ENCODE measurements around the gene MYH2. TPM values are rescaled to one million over a fixed set of nuclear protein-coding genes. Genes with fewer than 3 reads are reported as not detected.

The MYH2 gene
- total and polyA plus RNA-seq, 8 donors: 0.05 to 0.17 TPM; not detected in 6

DNA sequence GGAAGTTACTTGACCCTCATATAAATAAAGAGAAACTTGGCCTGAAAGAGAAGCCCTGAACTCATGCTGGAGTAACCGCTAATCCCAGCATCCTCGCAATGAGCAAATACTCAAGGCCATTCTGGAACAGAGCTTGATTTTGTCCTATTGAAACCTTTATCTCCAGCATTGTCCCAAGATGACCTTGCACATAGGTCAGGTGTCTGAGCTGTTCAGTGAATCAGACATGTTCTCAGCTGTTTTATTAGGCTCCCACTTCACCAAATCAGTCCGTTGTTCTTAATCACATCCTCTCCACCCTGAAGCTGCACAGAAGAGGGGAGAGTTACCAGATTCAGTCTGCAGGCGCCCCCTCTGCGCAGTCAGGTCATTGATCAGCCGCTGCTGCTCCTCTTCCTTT lies 22.0 kb downstream of the MYH2 start:
- TF ChIP-seq, protein P1, sequence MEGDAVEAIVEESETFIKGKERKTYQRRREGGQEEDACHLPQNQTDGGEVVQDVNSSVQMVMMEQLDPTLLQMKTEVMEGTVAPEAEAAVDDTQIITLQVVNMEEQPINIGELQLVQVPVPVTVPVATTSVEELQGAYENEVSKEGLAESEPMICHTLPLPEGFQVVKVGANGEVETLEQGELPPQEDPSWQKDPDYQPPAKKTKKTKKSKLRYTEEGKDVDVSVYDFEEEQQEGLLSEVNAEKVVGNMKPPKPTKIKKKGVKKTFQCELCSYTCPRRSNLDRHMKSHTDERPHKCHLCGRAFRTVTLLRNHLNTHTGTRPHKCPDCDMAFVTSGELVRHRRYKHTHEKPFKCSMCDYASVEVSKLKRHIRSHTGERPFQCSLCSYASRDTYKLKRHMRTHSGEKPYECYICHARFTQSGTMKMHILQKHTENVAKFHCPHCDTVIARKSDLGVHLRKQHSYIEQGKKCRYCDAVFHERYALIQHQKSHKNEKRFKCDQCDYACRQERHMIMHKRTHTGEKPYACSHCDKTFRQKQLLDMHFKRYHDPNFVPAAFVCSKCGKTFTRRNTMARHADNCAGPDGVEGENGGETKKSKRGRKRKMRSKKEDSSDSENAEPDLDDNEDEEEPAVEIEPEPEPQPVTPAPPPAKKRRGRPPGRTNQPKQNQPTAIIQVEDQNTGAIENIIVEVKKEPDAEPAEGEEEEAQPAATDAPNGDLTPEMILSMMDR (IDR thresholded peaks at IDR 0.05): no peak
- intact Hi-C loops (cut with DNase I): no loop called here
- H3K4me1 ChIP-seq: no peaks in the 10 kb centered on the region
- DNase-seq (no peak), ATAC-seq (no peak)
- H3K27ac ChIP-seq: no peak overlapping the region
- no peaks in the 10 kb centered on the region for H3K36me3 ChIP-seq
- no peak overlapping the region for H3K4me3 ChIP-seq
- no peaks in the 10 kb centered on the region for H3K27me3 ChIP-seq
- H3K9me3 ChIP-seq: no peaks in the 10 kb centered on the region

DNA sequence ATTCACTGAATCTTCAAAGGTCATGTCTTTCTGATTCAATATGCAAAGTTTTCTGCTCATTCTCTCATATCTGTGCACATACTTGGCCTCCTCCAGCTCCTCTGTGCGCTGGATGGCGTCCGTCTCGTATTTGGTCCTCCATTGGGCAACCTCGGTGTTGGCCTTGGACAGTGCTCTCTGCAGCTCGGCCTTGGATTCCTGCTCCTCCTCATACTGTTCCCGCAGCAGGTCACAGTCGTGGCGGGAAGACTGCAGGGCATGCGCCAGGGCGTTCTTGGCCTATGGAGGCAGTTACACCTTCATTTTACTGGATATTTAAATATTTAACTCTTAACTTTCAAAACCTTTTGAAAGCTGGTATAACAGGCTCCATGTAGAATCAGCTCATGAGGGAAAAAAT lies 22.9 kb downstream of the MYH2 start:
- no peak overlapping the region for H3K4me3 ChIP-seq
- H3K27me3 ChIP-seq: no peaks in the 10 kb centered on the region
- no peak for DNase-seq
- H3K4me1 ChIP-seq: no peaks in the 10 kb centered on the region
- H3K9me3 ChIP-seq: no peaks in the 10 kb centered on the region
- ATAC-seq: no peak
- no peaks in the 10 kb centered on the region for H3K36me3 ChIP-seq
- intact Hi-C loops (cut with DNase I): no loop called here
- TF ChIP-seq, protein P1 (IDR thresholded peaks at IDR 0.05): no peak
- no peak overlapping the region for H3K27ac ChIP-seq

DNA sequence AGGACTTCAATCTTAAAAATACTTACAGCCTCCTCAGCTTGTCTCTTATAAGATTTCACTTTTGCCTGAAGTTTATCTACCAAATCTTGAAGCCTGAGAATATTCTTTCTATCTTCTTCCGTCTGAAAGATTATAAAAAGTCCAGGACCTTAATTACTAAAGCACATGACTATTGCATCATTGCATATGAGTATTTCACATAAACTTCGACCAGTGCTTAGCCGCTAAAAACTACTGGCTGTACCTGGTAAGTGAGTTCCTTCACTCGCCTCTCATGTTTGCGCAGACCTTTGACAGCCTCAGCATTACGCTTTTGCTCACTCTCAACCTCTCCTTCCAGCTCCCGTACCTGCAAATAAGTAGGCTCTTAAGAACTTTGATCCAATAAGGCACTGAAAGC lies 26.4 kb downstream of the MYH2 start:
- Histone ChIP-seq H3K27me3 (no peaks in the 10 kb centered on the region), H3K9me3 (no peaks in the 10 kb centered on the region), H3K27ac (no peak overlapping the region), H3K4me1 (no peaks in the 10 kb centered on the region), H3K36me3 (no peaks in the 10 kb centered on the region), H3K4me3 (no peak overlapping the region)
- no peak for ATAC-seq
- intact Hi-C loops (cut with DNase I): no loop called here
- DNase-seq: no peak
- TF ChIP-seq, protein P1 (IDR thresholded peaks at IDR 0.05): no peak

DNA sequence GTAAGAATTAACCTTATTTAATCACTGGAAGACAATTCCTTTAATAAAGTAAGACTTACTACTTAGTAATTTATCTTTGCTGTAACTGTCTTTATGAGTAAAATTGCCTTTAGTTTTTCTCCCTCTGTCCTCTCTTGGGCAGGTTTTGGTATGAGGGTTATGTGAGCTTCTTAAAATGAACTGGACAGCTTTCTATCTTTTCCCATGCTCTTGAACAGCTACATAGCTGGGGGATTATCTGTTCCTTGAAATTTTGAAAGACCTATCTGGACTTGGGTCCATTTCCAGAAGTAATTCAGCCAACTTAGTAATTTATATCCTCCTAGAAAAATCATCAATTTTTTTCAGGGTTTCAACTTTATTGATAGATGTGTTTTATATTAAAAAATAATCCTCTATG lies 27.5 kb downstream of the MYH2 start:
- intact Hi-C loops (cut with DNase I): no loop called here
- TF ChIP-seq, protein P1 (IDR thresholded peaks at IDR 0.05): no peak
- no peak overlapping the region for H3K27ac ChIP-seq

DNA sequence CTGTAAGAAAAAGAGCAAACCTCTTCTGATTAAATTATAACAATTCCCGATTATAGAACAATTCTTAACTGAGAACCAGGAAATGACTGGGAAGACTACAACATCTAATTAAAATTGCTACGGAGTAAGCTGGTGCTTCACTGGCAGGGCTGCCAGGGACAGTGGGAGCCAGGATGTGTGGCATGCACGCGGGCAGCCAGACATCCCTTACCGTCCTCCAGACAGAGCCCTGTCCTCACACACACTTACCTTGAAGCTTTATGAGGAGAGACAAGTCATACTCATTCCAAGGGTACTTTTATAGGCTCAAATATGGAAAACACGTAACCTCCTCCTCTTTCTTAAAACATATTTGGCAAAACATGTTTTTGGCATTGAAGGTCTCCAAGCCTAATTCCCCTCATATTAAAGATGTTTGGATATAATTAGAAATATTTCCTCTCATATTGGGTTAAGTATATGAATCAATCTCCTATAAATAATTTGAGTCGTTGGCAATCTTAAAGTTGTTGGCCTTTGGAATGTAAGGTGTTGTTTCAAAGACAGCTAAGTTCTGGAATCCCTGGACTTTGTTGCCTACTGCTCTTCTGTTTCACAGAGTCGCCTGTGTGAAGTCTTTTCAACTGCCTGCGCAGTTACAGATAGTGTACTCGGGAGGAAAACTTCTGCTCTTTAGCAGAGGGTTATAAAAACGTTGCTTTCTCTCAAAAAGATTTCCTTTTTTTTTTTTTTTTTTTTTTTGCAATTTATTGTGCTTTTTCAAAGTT lies 31.0 kb downstream of the MYH2 start, which contains the start of gene MYH1:
Gene MYH1, minus strand, starts transcription at position 272 of the 767 bp plus-strand sequence. CDS start 1,900 bp downstream, outside the sequence.
- H3K36me3 ChIP-seq: no peaks in the 10 kb centered on the region
- intact Hi-C loops (cut with DNase I): no loop called here
- no peak within 1 kb of the TSS for H3K27ac ChIP-seq
- H3K4me3 ChIP-seq: no peak within 1 kb of the TSS
- no peak for ATAC-seq
- no peaks in the 10 kb centered on the region for H3K9me3 ChIP-seq
- TF ChIP-seq, protein P1 (IDR thresholded peaks at IDR 0.05): no peak
- no peak for DNase-seq
- peaks cover 0 to 4% of the 10 kb centered on the region in 2 donors for H3K27me3 ChIP-seq
- no peaks in the 10 kb centered on the region for H3K4me1 ChIP-seq

More for the DNA sequence above, 27.5 kb downstream of the MYH2 start:
- H3K9me3 ChIP-seq: no peaks in the 10 kb centered on the region
- DNase-seq: no peak
- no peak overlapping the region for H3K4me3 ChIP-seq
- H3K27me3 ChIP-seq: no peaks in the 10 kb centered on the region
- H3K4me1 ChIP-seq: no peaks in the 10 kb centered on the region
- ATAC-seq: no peak
- no peaks in the 10 kb centered on the region for H3K36me3 ChIP-seq
